ENCODE measurements around the gene MYEF2. TPM values are rescaled to one million over a fixed set of nuclear protein-coding genes. Genes with fewer than 3 reads are reported as not detected.

MYEF2 gene
- total RNA-seq, 1 donor from 2014 or later, result 23.1 TPM

GRCh38 chr15:48087844-48088243, 90.3 kb downstream of the MYEF2 start:
- H3K27me3 Mint-ChIP-seq, result no peaks in the 10 kb centered on the region
- intact Hi-C loops (cut with micrococcal nuclease), result no loop called here
- ChIA-PET CTCF (no interaction called here), POLR2A (no interaction called here)
- H3K4me1 Mint-ChIP-seq, result no peaks in the 10 kb centered on the region
- no peaks in the 10 kb centered on the region for H3K9me3 Mint-ChIP-seq
- TF ChIP-seq CTCF (IDR thresholded peaks at IDR 0.05), result no peak
- H3K36me3 Mint-ChIP-seq (ENCODE audit: low read depth), result no peaks in the 10 kb centered on the region
- H3K27ac Mint-ChIP-seq, result no peak overlapping the region
- no peak for ATAC-seq (ENCODE audit: low read depth)
- DNase-seq, result no peak
- no peak overlapping the region for H3K4me3 Mint-ChIP-seq

- POLR2A ChIA-PET, result no interaction called here
- intact Hi-C loops (cut with micrococcal nuclease), result no loop called here
Observed at GRCh38 chr15:48086576-48086975, 91.5 kb downstream of the MYEF2 start.

GRCh38 chr15:48086133-48086532, 92.0 kb downstream of the MYEF2 start:
- ChIA-PET CTCF (no interaction called here), POLR2A (no interaction called here)
- H3K4me1 Mint-ChIP-seq, result no peaks in the 10 kb centered on the region
- no peak for TF ChIP-seq CTCF (IDR thresholded peaks at IDR 0.05)
- no peak overlapping the region for H3K27ac Mint-ChIP-seq
- ATAC-seq (ENCODE audit: low read depth), result no peak
- H3K36me3 Mint-ChIP-seq (ENCODE audit: low read depth), result no peaks in the 10 kb centered on the region
- intact Hi-C loops (cut with micrococcal nuclease), result no loop called here
- no peaks in the 10 kb centered on the region for H3K27me3 Mint-ChIP-seq
- DNase-seq, result no peak
- no peak overlapping the region for H3K4me3 Mint-ChIP-seq
- no peaks in the 10 kb centered on the region for H3K9me3 Mint-ChIP-seq

More at GRCh38 chr15:48086576-48086975, 91.5 kb downstream of the MYEF2 start:
- TF ChIP-seq CTCF (IDR thresholded peaks at IDR 0.05), result no peak
- Mint-ChIP-seq H3K9me3 (no peaks in the 10 kb centered on the region), H3K4me3 (no peak overlapping the region), H3K4me1 (no peaks in the 10 kb centered on the region), H3K27me3 (no peaks in the 10 kb centered on the region), H3K27ac (no peak overlapping the region), H3K36me3 (ENCODE audit: low read depth) (no peaks in the 10 kb centered on the region)
- CTCF ChIA-PET, result no interaction called here
- DNase-seq (no peak), ATAC-seq (ENCODE audit: low read depth) (no peak)

GRCh38 chr15:48085591-48085930, 92.5 kb downstream of the MYEF2 start:
- H3K4me1 Mint-ChIP-seq, result no peaks in the 10 kb centered on the region
- H3K27ac Mint-ChIP-seq, result no peak overlapping the region
- H3K4me3 Mint-ChIP-seq, result no peak overlapping the region
- intact Hi-C loops (cut with micrococcal nuclease), result no loop called here
- DNase-seq (no peak), ATAC-seq (ENCODE audit: low read depth) (no peak)
- TF ChIP-seq CTCF (IDR thresholded peaks at IDR 0.05), result no peak
- H3K9me3 Mint-ChIP-seq, result no peaks in the 10 kb centered on the region
- peaks cover under 1% of the 10 kb centered on the region for H3K27me3 Mint-ChIP-seq
- no peaks in the 10 kb centered on the region for H3K36me3 Mint-ChIP-seq (ENCODE audit: low read depth)
- ChIA-PET POLR2A (no interaction called here), CTCF (no interaction called here)

- Mint-ChIP-seq H3K27ac (no peak overlapping the region), H3K4me1 (no peaks in the 10 kb centered on the region)
Observed at GRCh38 chr15:48084759-48085590, 93.1 kb downstream of the MYEF2 start.

More at GRCh38 chr15:48084759-48085590, 93.1 kb downstream of the MYEF2 start:
- Mint-ChIP-seq H3K36me3 (ENCODE audit: low read depth) (no peaks in the 10 kb centered on the region), H3K27me3 (peaks cover 3% of the 10 kb centered on the region), H3K4me3 (no peak overlapping the region), H3K9me3 (no peaks in the 10 kb centered on the region)
- ChIA-PET POLR2A (no interaction called here), CTCF (no interaction called here)
- ATAC-seq (ENCODE audit: low read depth) (no peak), DNase-seq (no peak)
- TF ChIP-seq CTCF (IDR thresholded peaks at IDR 0.05), result no peak
- intact Hi-C loops (cut with micrococcal nuclease), result no loop called here

Other genes with a start within 250 kb of the MYEF2 start
- gene SLC24A5, start 57.3 kb downstream of the MYEF2 start, total RNA-seq, result not detected in 2 replicates
- gene CTXN2, start 13.4 kb upstream of the MYEF2 start, total RNA-seq, result not detected in 2 replicates
- gene SLC12A1, start 28.0 kb upstream of the MYEF2 start, total RNA-seq, result not detected in 2 replicates
- gene DUT, start 153.1 kb upstream of the MYEF2 start, total RNA-seq, result 75.7 and 81.6 TPM in 2 replicates

Measured in activated B cell treated with CpG ODN at 0.5 μM for 24 hours (primary cell).